IMR-90 (cell line): ENCODE results near the gene ATP9B. TPM values are rescaled to one million over a fixed set of nuclear protein-coding genes. Genes with fewer than 3 reads are reported as not detected.

Experiments
- ATAC-seq: fragments of 200-7000 bp; cut with Tn5 transposase; 2 replicates; pipeline ENCODE4 v1.9.1; 2020; ENCODE audit warnings: low read depth, mild to moderate bottlenecking, moderate library complexity
- BruUV-seq: library from RNA; stranded (reverse); fragments of 400-500 nt; replicated peaks from 2 replicates; lab custom pipeline; 2021; lab: Mats Ljungman, UMichigan
- CTCF ChIA-PET: fragments of 300-600 bp; formaldehyde crosslinking; extraction: SDS; loops from one replicate; lab custom pipeline; 2021; ENCODE audit warnings: antibody characterized with exemption; lab: Yijun Ruan, JAX
- POLR2A ChIA-PET: fragments of 300-600 bp; sonication (Branson Sonifier 250); formaldehyde crosslinking; loops from one replicate; lab custom pipeline; 2022; ENCODE audit warnings: antibody characterized with exemption; ENCODE audit not compliant: unreplicated experiment; lab: Charles Lee
- DNase-seq: peaks from one replicate; pipeline ENCODE4 v3.0.0; 2013
- H2AFZ ChIP-seq: replicated peaks from 2 replicates; pipeline ENCODE3; 2013; ENCODE audit warnings: low read length, mild to moderate bottlenecking; ENCODE audit not compliant: poor library complexity
- H2AK5ac ChIP-seq: 2 replicates; pipeline ENCODE4 v1.6.1; 2013; ENCODE audit warnings: low read depth, low read length, inconsistent platforms
- H2AK9ac ChIP-seq: replicated peaks from 2 replicates; pipeline ENCODE3; 2013; ENCODE audit warnings: mild to moderate bottlenecking, low read depth, low read length, moderate library complexity; ENCODE audit not compliant: poor library complexity
- H2BK120ac ChIP-seq: 2 replicates; pipeline ENCODE4 v1.6.1; 2013; ENCODE audit warnings: low read depth, low read length, inconsistent platforms
- H2BK15ac ChIP-seq: 3 replicates; pipeline ENCODE4 v1.6.1; 2013; ENCODE audit warnings: low read depth, low read length, inconsistent platforms
- H2BK20ac ChIP-seq: 2 replicates; pipeline ENCODE4 v1.6.1; 2013; ENCODE audit warnings: low read depth, mild to moderate bottlenecking, inconsistent platforms, low read length, moderate library complexity
- H2BK5ac ChIP-seq: 2 replicates; pipeline ENCODE4 v1.6.1; 2013; ENCODE audit warnings: mild to moderate bottlenecking, low read depth, low read length, inconsistent platforms; ENCODE audit not compliant: poor library complexity, severe bottlenecking
- H3K14ac ChIP-seq: replicated peaks from 2 replicates; pipeline ENCODE4 v1.6.1; 2013; ENCODE audit warnings: low read depth, low read length, inconsistent platforms
- H3K18ac ChIP-seq: 2 replicates; pipeline ENCODE4 v1.6.1; 2013; ENCODE audit warnings: low read depth, low read length, control low read depth
- H3K23ac ChIP-seq: 2 replicates; pipeline ENCODE4 v1.6.1; 2013; ENCODE audit warnings: low read depth, low read length, inconsistent platforms
- H3K27ac ChIP-seq: 2 replicates; pipeline ENCODE4 v1.5.1; 2013; ENCODE audit warnings: mild to moderate bottlenecking, control low read depth, low read length; ENCODE audit not compliant: insufficient read depth
- H3K27me3 ChIP-seq: 2 replicates; pipeline ENCODE4 v1.6.1; 2013; ENCODE audit warnings: low read length; ENCODE audit not compliant: control insufficient read depth, insufficient read depth
- H3K36me3 ChIP-seq: 2 replicates; pipeline ENCODE4 v1.6.1; 2013; ENCODE audit warnings: low read length, mixed read lengths; ENCODE audit not compliant: control insufficient read depth, insufficient read depth
- H3K4ac ChIP-seq: 2 replicates; pipeline ENCODE4 v1.6.1; 2013; ENCODE audit warnings: low read depth, low read length, inconsistent platforms
- H3K4me1 ChIP-seq: 2 replicates; pipeline ENCODE4 v1.6.1; 2013; ENCODE audit warnings: low read length, mixed read lengths; ENCODE audit not compliant: control insufficient read depth, insufficient read depth
- H3K4me2 ChIP-seq: 2 replicates; pipeline ENCODE4 v1.6.1; 2013; ENCODE audit warnings: low read depth, mild to moderate bottlenecking, control low read depth, low read length, moderate library complexity
- H3K4me3 ChIP-seq: 2 replicates; pipeline ENCODE4 v1.5.1; 2013; ENCODE audit warnings: low read depth, mild to moderate bottlenecking, control low read depth, low read length, moderate library complexity; ENCODE audit not compliant: insufficient read depth
- H3K56ac ChIP-seq: 2 replicates; pipeline ENCODE4 v1.6.1; 2013; ENCODE audit warnings: low read length, inconsistent platforms; ENCODE audit not compliant: insufficient read depth; ENCODE audit errors: extremely low read depth
- H3K79me1 ChIP-seq, 2 experiments: 2 replicates each; pipeline ENCODE4 v1.6.1; 2013; ENCODE audit warnings: low read length in 2 of 2, inconsistent platforms in 1 of 2, low read depth in 1 of 2
- H3K9ac ChIP-seq: 2 replicates; pipeline ENCODE4 v1.6.1; 2013; ENCODE audit warnings: low read depth, low read length, control low read depth
- H3K9me1 ChIP-seq: 2 replicates; pipeline ENCODE4 v1.6.1; 2013; ENCODE audit warnings: low read length, inconsistent platforms; ENCODE audit not compliant: insufficient read depth
- H3K9me3 ChIP-seq: 2 replicates; pipeline ENCODE4 v1.6.1; 2013; ENCODE audit warnings: low read length; ENCODE audit not compliant: control insufficient read depth, insufficient read depth
- H4K20me1 ChIP-seq: 2 replicates; pipeline ENCODE4 v1.6.1; 2013; ENCODE audit warnings: low read length, inconsistent platforms; ENCODE audit not compliant: insufficient read depth
- H4K5ac ChIP-seq: 2 replicates; pipeline ENCODE4 v1.6.1; 2013; ENCODE audit warnings: mild to moderate bottlenecking, low read depth, low read length, control low read depth
- H4K8ac ChIP-seq, 2 experiments: 2 replicates each; pipeline ENCODE4 v1.6.1; 2013; ENCODE audit warnings: low read depth in 2 of 2, low read length in 2 of 2, control low read depth in 1 of 2, inconsistent platforms in 1 of 2
- H4K91ac ChIP-seq: 2 replicates; pipeline ENCODE4 v1.6.1; 2013; ENCODE audit warnings: low read depth, low read length, inconsistent platforms; ENCODE audit not compliant: insufficient read depth
- BHLHE40 ChIP-seq: fragments of 150-350 bp; IDR thresholded peaks from 2 replicates; pipeline ENCODE4 v1.6.1; 2016; ENCODE audit warnings: mild to moderate bottlenecking, low read depth, low read length
- CEBPB ChIP-seq: IDR thresholded peaks from 2 replicates; pipeline ENCODE4 v1.6.1; 2012; ENCODE audit warnings: low read depth, low read length, improper control_type of control experiment
- CHD1 ChIP-seq: IDR thresholded peaks from 2 replicates; pipeline ENCODE4 v1.6.1; 2012; ENCODE audit warnings: low read depth, low read length, improper control_type of control experiment
- CTCF ChIP-seq: conservative IDR thresholded peaks from 2 replicates; pipeline ENCODE4 v1.5.1; 2012; ENCODE audit warnings: mild to moderate bottlenecking, low read depth, low read length, improper control_type of control experiment
- ELK1 ChIP-seq: fragments of 150-350 bp; IDR thresholded peaks from 2 replicates; pipeline ENCODE4 v1.6.1; 2016; ENCODE audit warnings: low read depth, mild to moderate bottlenecking, low read length, moderate library complexity, borderline replicate concordance
- FOS ChIP-seq: fragments of 150-350 bp; IDR thresholded peaks from 2 replicates; pipeline ENCODE4 v1.6.1; 2016; ENCODE audit warnings: low read depth, low read length
- MAFK ChIP-seq: IDR thresholded peaks from 2 replicates; pipeline ENCODE4 v1.6.1; 2012; ENCODE audit warnings: low read depth, low read length, improper control_type of control experiment
- MAZ ChIP-seq: IDR thresholded peaks from 2 replicates; pipeline ENCODE4 v1.6.1; 2012; ENCODE audit warnings: low read depth, mild to moderate bottlenecking, low read length, improper control_type of control experiment, moderate library complexity, borderline replicate concordance
- MXI1 ChIP-seq: IDR thresholded peaks from 2 replicates; pipeline ENCODE4 v1.6.1; 2012; ENCODE audit warnings: low read depth, mild to moderate bottlenecking, low read length, moderate library complexity, borderline replicate concordance
- NFE2L2 ChIP-seq: fragments of 150-350 bp; IDR thresholded peaks from 2 replicates; pipeline ENCODE4 v1.6.1; 2016; ENCODE audit warnings: low read depth, mild to moderate bottlenecking, low read length
- POLR2A ChIP-seq: IDR thresholded peaks from 2 replicates; pipeline ENCODE4 v1.6.1; 2012; ENCODE audit warnings: mild to moderate bottlenecking, low read depth, low read length
- RAD21 ChIP-seq: IDR thresholded peaks from 2 replicates; pipeline ENCODE4 v1.6.1; 2012; ENCODE audit warnings: low read length, improper control_type of control experiment
- RCOR1 ChIP-seq: IDR thresholded peaks from 2 replicates; pipeline ENCODE4 v1.6.1; 2012; ENCODE audit warnings: mild to moderate bottlenecking, low read length, improper control_type of control experiment; ENCODE audit not compliant: insufficient replicate concordance
- RFX5 ChIP-seq: IDR thresholded peaks from 2 replicates; pipeline ENCODE4 v1.8.0; 2012; ENCODE audit warnings: low read depth, mild to moderate bottlenecking, low read length, moderate library complexity
- SMC3 ChIP-seq: fragments of 150-350 bp; IDR thresholded peaks from 2 replicates; pipeline ENCODE4 v1.6.1; 2016; ENCODE audit warnings: low read depth, mild to moderate bottlenecking, antibody characterized with exemption, low read length, moderate library complexity
- USF2 ChIP-seq: fragments of 150-350 bp; IDR thresholded peaks from 2 replicates; pipeline ENCODE4 v1.6.1; 2017; ENCODE audit warnings: mild to moderate bottlenecking, antibody characterized with exemption, low read length, low read depth
- WGBS, 2 experiments: methylation state at CpG; one replicate each; pipeline versions ENCODE4 v1.1.5 to v1.1.7; 2013; ENCODE audit warnings: missing lambda C conversion rate in 2 of 2; ENCODE audit not compliant: insufficient read length in 1 of 2; ENCODE audit errors: extremely low coverage in 2 of 2; 5-methylcytosine and 5-hydroxymethylcytosine counted together
- dilution Hi-C: fragments of 300-500 bp; cut with HindIII; formaldehyde crosslinking; loops from one replicate; pipeline ENCODE4 v1.14.3; 2018; ENCODE audit warnings: low sequenced_read_pairs; ENCODE audit not compliant: unreplicated experiment
- in situ Hi-C: fragments of 300-500 bp; cut with MboI; formaldehyde crosslinking; loops from 3 replicates; pipeline ENCODE4 v1.14.3; 2019; ENCODE audit warnings: low sequenced_read_pairs, inconsistent platforms, mixed read lengths
- intact Hi-C: fragments of 100-400 bp; cut with micrococcal nuclease; formaldehyde crosslinking; loops from 2 replicates; pipeline ENCODE4 v1.10.0; 2022
- polyA plus RNA-seq, 3 experiments: library from polyadenylated mRNA; depleted of rRNA; stranded (reverse); fragments of >200 nt; gene quantifications; 2 replicates each; pipeline ENCODE4 v1.2.3, GENCODE V29; 2012; ENCODE audit warnings: low replicate concordance in 1 of 3
- total RNA-seq: library from RNA; depleted of rRNA; stranded (reverse); fragments of >200 nt; gene quantifications from 2 replicates; pipeline ENCODE4 v1.2.3, GENCODE V29; 2012

ATP9B gene
- total and polyA plus RNA-seq, 2 of the 4 experiments (the other 2 are of a cell fraction) = 11.0 to 11.5 TPM

GRCh38 chr18:79260510-79260909 is 191.3 kb downstream of the ATP9B start:
- in situ Hi-C loops = no loop called here
- Histone ChIP-seq H4K8ac (no peak overlapping the region), H2AK5ac (no peak overlapping the region), H2BK20ac (no peak overlapping the region), H3K18ac (no peak overlapping the region), H2BK5ac (no peak overlapping the region), H3K27ac (no peak overlapping the region), H3K9me3 (no peaks in the 10 kb centered on the region), H3K27me3 (no peaks in the 10 kb centered on the region), H3K9ac (no peak overlapping the region), H2AK9ac (no peak overlapping the region), H4K5ac (no peak overlapping the region), H3K9me1 (peaks cover 2% of the 10 kb centered on the region; the same call in 1 of the 2 replicates), H2BK120ac (no peak overlapping the region), H3K56ac (no peak overlapping the region), H4K91ac (no peak overlapping the region), H3K4me1 (no peaks in the 10 kb centered on the region), H3K23ac (no peak overlapping the region), H3K14ac (no peak overlapping the region), H3K36me3 (peaks cover 3% of the 10 kb centered on the region), H3K4me3 (no peak overlapping the region), H3K4me2 (no peak overlapping the region), H3K4ac (no peak overlapping the region), H2AFZ (no peak overlapping the region), H3K79me1 (no peaks in the 10 kb centered on the region), H2BK15ac (no peak overlapping the region), H4K20me1 (no peaks in the 10 kb centered on the region)
- intact Hi-C loops = no loop called here
- POLR2A ChIA-PET = no interaction called here
- no TSS peak for BruUV-seq
- CTCF ChIA-PET = no interaction called here
- ATAC-seq = no peak
- no peak for DNase-seq
- no CpG with 5 or more reads among the region's 1 CpG for WGBS, 2 experiments
- dilution Hi-C loops = no loop called here
- TF ChIP-seq MAFK (no peak), SMC3 (no peak), USF2 (no peak), FOS (no peak), MAZ (no peak), POLR2A (no peak), RCOR1 (no peak), BHLHE40 (no peak), RFX5 (no peak), ELK1 (no peak), NFE2L2 (no peak), RAD21 (no peak), CHD1 (no peak), CEBPB (no peak), CTCF (no peak), MXI1 (no peak)
